Amniotic stem cell (primary cell): Measurements from ENCODE around the gene CEP128.

Source experiments
- DNase-seq: peaks from one replicate; lab custom pipeline; 2025; lab: John Stamatoyannopoulos, UW

The CEP128 gene

DNA sequence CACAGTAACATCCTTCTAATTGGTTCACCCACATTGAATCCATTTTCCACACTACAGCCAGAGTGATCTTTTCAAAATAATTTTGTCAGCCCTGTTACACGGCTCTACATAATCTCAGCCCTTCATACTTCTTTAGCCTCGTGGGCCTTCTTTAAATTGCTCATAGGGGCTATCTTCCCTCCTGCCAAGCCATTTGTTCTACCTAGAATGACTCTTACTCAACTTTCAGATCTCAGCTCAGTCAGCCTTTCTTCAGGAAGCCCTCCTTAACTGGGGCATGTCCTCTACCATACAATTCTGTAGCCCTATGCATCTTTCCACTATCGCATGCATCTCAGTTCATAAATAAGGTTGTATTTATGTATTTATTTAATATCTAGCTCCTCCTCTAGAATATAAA lies 39.7 kb downstream of the CEP128 start:
- no peak for DNase-seq

DNA sequence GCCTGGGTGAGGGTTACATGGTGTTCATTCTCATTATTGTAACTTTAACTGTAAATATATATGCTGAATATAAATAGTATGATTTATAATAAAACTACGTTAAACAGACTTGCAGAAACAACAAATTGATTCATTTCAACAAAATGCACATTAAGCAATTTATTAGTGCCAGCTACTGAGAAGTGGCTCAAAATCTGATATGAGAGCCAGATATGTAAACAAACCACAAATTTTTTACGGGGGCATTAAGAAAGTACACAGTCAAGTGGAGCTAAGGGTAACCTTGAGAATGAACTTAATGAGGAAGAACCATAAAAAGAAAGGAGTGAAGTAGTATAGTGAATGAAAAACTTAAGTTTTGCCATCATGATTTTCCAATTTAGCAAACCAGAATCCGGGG lies 40.3 kb downstream of the CEP128 start:
- DNase-seq, result no peak

DNA sequence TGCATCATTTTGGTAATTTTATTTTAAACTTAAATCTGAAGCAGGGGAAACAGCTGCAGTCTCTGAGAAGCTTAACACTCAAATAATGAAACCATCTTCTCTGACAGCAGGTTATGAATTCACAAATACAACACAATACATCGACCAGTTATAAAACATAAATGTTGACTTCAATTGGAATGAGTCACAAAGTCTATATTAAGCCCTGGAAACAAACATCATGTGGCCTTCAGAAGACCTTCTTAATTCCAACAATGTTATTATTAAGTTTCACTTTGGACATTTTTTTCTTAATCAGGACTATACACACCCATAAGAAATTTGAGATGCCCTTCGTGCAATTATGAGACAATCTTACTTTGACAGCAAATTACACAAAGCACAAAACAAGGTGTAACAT lies 68.9 kb downstream of the CEP128 start:
- DNase-seq, result no peak

GRCh38 chr14:80868260-80868659 lies 73.3 kb downstream of the CEP128 start:
- no peak for DNase-seq

DNA sequence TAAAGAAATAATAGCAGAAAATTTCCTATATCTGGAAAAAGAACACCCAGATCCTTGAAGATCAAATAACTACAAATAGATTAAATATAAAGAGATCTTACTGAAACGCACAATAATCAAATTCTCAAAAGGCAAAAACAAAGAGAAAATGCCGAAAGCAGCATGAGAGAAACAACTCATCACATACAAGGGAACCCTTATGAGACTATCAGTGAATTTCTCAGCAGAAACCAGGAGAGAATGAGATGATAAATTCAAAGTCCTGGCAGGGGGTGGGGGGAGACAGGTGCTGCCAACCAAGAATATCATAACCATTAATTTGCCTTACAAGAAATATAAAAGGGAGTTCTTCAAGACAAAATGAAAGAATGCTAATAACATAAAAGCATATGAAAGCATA lies 73.7 kb downstream of the CEP128 start:
- no peak for DNase-seq

DNA sequence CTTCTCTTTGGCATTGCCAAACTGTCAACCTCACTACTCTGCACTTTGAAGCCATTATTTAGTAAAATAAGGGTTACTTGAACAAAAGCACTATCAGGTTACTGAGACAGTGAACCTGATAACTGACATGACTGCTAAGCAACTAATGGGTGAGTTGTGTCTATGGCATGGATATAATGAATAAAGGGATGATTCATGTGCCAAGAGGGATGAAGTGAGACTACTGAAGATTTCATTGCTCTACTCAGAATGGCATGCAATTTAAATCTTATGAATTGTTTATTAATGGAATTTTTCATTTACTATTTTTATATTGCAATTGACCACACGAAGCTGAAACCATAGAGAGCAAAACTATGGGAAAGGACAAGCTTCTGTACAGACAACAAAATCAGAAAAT lies 74.4 kb downstream of the CEP128 start:
- DNase-seq, result no peak

GRCh38 chr14:80865565-80865964 lies 76.0 kb downstream of the CEP128 start:
- DNase-seq, result no peak

- DNase-seq, result no peak
These were observed 78.6 kb downstream of the CEP128 start for GRCh38 chr14:80862983-80863382.

DNA sequence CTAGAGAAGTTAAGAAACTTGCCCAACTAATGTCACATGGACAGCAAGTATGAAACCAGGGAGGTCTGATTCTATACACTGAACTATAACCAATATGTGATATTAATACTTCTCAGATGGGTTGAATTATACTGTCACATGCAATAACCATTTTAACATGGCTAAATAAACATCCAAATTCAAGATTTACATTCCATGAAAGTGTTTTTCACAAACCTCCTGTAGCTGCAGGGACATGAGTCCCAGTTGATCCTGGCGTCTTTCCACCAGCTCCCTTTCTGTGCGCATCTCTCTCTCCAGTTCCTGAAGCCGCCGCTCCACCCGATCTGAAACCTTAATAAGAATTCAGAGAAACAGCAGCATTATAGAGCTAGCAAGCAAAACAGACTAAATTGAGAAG lies 79.0 kb downstream of the CEP128 start:
- no peak for DNase-seq

GRCh38 chr14:80850197-80850814 lies 91.2 kb downstream of the CEP128 start:
- peak; percentile 14 for DNase-seq

- DNase-seq, result no peak
These were observed 94.5 kb downstream of the CEP128 start for GRCh38 chr14:80847070-80847469.

DNA sequence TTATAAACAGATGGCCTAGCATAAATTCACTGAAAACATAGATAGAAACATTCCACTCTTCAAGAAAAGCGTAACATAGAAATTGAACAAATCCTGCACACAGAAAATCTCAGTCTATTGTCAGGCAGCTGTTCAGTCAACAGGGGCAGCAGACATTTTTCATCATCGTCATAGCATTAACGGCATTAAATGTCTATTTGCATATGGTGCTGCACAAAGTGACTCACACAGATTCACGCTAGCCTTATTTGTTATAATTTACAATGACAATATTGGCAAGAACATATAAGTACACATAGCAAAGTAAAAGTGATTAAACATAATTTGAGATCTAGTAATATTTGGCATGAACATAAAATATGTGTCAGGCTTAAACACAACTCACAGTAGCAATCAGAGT lies 95.7 kb downstream of the CEP128 start:
- DNase-seq, result no peak

DNA sequence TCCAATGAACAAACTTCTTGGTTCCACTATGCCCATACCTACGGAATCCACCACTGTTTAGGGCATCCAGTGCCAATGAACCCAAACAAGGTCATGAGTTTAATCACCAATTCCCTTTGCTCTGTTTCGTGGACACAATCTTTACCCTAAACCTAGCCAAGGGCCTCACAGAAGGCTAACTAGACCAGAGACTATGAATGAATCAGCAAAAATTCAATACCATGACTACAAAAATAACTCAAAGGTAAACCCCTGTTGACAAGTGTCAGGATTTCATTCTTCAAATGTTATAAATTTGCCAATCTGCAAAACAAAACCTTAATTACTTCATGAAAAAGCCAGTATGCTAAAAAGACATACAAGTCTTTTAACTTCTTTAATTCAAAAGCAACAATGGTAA lies 96.7 kb downstream of the CEP128 start:
- no peak for DNase-seq

DNA sequence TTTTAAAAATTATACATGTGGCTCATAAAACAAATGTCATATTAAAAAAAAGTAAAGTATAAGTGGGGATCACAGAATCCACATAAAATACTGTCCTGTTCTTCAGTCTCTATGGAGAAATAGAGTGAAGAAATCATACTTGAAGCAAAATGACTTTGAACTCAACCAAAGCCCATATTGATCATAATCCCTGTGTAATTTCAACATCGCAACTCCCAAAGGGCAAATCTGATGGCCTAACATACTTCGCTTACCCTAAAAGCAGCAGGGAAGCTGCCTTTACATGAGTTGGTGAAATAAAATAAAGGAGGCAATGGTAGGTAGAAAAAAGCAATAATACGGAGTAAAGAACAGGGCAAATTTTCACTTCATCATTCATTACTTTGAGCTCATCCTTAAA lies 101.8 kb downstream of the CEP128 start:
- DNase-seq, result no peak

DNA sequence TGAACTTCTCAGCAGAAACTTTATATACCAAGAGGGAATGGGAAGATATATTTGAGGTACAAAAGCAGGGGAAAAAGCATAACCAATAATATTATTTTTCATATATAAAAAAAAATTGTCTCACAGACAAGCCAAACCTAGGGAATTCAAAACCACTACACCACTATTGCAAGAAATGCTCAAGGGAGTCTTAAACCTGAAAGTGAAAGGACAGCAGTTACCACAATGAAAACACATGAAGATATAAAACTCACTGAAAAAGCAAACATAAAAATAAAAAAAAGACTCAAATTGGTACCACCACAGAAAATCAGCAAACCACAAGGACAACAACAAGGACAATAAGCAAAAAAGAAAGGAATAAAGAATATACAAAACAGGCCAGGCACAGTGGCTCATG lies 131.9 kb downstream of the CEP128 start:
- DNase-seq, result no peak

DNA sequence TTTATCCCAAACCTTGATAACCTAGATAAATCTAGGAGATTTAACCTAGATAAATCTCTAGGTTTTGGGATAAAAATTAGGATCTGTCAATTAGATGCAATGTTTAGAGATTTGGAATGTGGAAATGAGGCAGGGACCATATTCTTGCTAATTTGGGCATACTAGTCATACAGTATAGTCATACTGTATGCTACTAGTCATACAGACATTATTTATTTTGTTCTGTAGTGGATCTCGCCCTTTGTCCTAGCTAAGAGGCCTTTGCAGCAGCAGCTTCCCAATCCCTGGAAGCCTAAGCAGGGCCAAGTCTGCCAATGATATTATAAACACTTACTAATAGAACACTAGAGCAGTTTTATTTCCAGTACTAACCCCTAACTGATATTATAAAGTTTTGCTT lies 136.4 kb downstream of the CEP128 start:
- DNase-seq, result no peak

DNA sequence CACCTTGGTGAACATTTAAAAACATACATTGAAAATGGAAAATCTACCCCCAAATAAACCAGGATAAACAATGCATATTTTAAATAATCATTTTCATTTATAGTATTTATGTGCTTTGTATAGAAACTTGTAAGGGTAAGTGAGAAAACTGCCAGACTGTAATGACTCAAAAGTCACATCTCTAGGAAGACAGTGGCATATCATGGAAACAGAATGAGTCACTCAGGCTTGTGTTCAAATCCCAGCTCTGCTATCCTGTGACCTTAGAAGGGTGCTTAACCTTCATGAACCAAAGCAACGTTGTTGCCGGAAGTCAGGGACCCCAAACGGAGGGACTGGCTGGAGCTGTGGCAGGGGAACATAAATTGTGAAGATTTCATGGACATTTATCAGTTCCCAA lies 142.7 kb downstream of the CEP128 start:
- DNase-seq, result no peak

GRCh38 chr14:80798211-80798610 lies 143.3 kb downstream of the CEP128 start:
- no peak for DNase-seq

DNA sequence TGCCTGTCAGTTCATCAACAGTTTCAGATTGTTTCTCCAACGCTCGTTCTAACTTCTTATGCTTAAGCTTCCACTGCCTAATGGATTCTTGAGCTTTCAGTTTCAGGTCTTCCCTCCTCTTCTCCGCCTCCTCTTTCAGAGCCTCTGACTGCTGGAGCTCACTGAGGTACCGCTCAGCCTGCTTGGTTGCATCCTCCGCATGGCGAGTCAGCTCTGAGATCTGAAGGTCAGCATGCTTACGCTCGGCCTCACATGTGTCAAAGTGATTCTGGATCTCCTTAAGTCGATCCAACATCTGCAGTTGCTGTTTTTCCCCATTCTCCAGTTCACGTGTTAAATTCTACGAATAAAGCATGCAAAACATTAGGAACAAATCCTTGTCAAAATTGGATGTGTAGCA lies 148.8 kb downstream of the CEP128 start:
- no peak for DNase-seq

- DNase-seq, result no peak
These were observed 153.7 kb downstream of the CEP128 start for GRCh38 chr14:80787876-80788275.

GRCh38 chr14:80784820-80785219 lies 156.7 kb downstream of the CEP128 start:
- no peak for DNase-seq

DNA sequence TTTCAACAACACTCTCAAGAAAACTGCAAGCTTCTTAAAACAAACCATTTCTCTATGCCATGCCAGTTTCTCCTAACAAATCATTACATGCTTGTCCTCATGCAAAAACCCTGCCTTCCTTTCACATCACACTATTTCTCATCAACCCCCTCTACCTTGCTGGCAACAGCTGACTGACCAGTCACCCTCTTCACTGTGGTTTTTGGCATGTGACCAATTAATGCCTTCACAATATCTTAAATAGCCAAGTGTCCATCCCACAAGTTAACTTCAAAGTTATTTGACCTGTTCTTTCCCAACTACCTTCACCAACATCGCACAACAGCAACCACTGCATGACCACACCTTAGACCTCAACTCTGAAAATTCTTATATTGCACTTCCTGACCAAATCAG lies 159.6 kb downstream of the CEP128 start:
- no peak for DNase-seq

DNA sequence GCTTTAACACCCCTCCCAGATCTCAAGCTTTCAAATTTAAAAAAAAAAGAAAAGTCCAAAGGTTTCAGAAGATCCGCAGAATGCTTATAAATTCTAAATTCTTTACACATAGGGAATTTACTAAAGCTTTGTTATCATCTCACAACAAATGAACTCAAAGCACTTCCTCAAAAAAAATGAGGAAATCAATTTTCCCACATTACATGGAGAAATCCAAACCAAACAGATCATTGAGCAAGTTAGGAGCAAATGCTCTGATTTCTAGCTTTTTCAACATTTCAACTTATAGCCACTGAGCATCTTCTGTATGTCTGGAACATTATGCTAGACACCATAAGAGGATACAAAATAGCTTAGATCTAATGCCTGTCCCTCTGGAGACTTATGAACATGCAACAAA lies 161.0 kb downstream of the CEP128 start:
- DNase-seq, result no peak

- DNase-seq, result no peak
These were observed 164.9 kb downstream of the CEP128 start for GRCh38 chr14:80776657-80777056.

DNA sequence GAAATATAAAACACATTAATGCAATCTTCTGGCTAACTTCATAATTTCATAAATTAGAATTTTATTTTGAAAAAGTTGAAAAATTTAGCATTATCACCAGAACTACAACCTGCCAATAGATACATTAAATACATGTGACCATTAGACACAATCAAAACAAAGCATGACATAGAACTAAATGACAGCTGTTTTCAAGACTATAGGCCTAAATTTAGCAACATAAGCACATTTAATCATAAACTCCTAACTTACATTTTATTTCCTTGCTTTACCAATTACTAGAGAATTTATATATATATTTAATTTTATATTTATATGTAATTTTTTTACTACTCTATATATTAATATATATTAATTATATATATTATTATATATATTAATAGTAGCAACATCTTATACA lies 165.4 kb downstream of the CEP128 start:
- DNase-seq, result no peak
